ENCODE measurements around the gene POLRMT. TPM values are rescaled to one million over a fixed set of nuclear protein-coding genes. Genes with fewer than 3 reads are reported as not detected.

POLRMT gene
- total RNA-seq, 1 donor: 22.0 TPM

- no peak for TF ChIP-seq CTCF (IDR thresholded peaks at IDR 0.05; ENCODE audit: insufficient read depth, low read length)
- H3K4me3 ChIP-seq (ENCODE audit: low read depth, low read length): no peak overlapping the region
- no peak for DNase-seq (ENCODE audit: low read depth)
Observed at GRCh38 chr19:612941-613340, 20.4 kb downstream of the POLRMT start.

GRCh38 chr19:611481-611868 is 21.9 kb downstream of the POLRMT start:
- DNase-seq (ENCODE audit: low read depth): peak; percentile 57
- no peak overlapping the region for H3K4me3 ChIP-seq (ENCODE audit: low read depth, low read length)
- TF ChIP-seq CTCF (IDR thresholded peaks at IDR 0.05; ENCODE audit: insufficient read depth, low read length): no peak

- no peak for DNase-seq (ENCODE audit: low read depth)
- TF ChIP-seq CTCF (IDR thresholded peaks at IDR 0.05; ENCODE audit: insufficient read depth, low read length): no peak
- H3K4me3 ChIP-seq (ENCODE audit: low read depth, low read length): no peak overlapping the region
Observed at GRCh38 chr19:610801-611480, 22.4 kb downstream of the POLRMT start.

- no peak for DNase-seq (ENCODE audit: low read depth)
- H3K4me3 ChIP-seq (ENCODE audit: low read depth, low read length): no peak overlapping the region
- TF ChIP-seq CTCF (IDR thresholded peaks at IDR 0.05; ENCODE audit: insufficient read depth, low read length): no peak
Observed at GRCh38 chr19:610071-610800, 23.1 kb downstream of the POLRMT start.

- H3K4me3 ChIP-seq (ENCODE audit: low read depth, low read length): no peak overlapping the region
- DNase-seq (ENCODE audit: low read depth): no peak
Observed at GRCh38 chr19:609004-609346, 24.4 kb downstream of the POLRMT start.

More at GRCh38 chr19:609004-609346, 24.4 kb downstream of the POLRMT start:
- no peak for TF ChIP-seq CTCF (IDR thresholded peaks at IDR 0.05; ENCODE audit: insufficient read depth, low read length)

All from fibroblast of the aortic adventitia (primary cell).